Liver (tissue), 9 donors: ENCODE measurements around the gene ULK3. TPM values are rescaled to one million over a fixed set of nuclear protein-coding genes. Genes with fewer than 3 reads are reported as not detected.
A peak's percentile ranks its signal among the peaks of the same experiment; 100 is the strongest.

ENCODE experiments used
- DNase-seq: peaks from one replicate; pipeline ENCODE4 v3.0.0-alpha.2; 2017; ENCODE audit warnings: low spot score
- H3K27ac ChIP-seq, 2 donors: one replicate each; pipeline ENCODE4 v1.7.0; 2013; ENCODE audit warnings: inconsistent platforms in 2 of 2, low read length in 2 of 2, control low read depth in 1 of 2, low read depth in 1 of 2, mild to moderate bottlenecking in 1 of 2
- H3K27me3 ChIP-seq, 4 donors: one replicate each; pipeline versions ENCODE4 v1.6.1 to v1.7.0; 2013; ENCODE audit warnings: low read length in 3 of 4, inconsistent platforms in 1 of 4, mild to moderate bottlenecking in 1 of 4, moderate library complexity in 1 of 4; ENCODE audit not compliant: control insufficient read depth in 4 of 4, insufficient read depth in 4 of 4
- H3K36me3 ChIP-seq, 4 donors: one replicate each; pipeline versions ENCODE4 v1.6.1 to v1.7.0; 2013; ENCODE audit warnings: low read length in 3 of 4, mild to moderate bottlenecking in 3 of 4, low read depth in 1 of 4, moderate library complexity in 1 of 4; ENCODE audit not compliant: control insufficient read depth in 4 of 4, insufficient read depth in 3 of 4
- H3K4me1 ChIP-seq, 4 donors: one replicate each; pipeline versions ENCODE4 v1.6.1 to v1.7.0; 2013; ENCODE audit warnings: low read length in 3 of 4, mild to moderate bottlenecking in 3 of 4, moderate library complexity in 1 of 4; ENCODE audit not compliant: control insufficient read depth in 4 of 4, insufficient read depth in 4 of 4
- H3K4me3 ChIP-seq, 3 donors: one replicate each; pipeline versions ENCODE4 v1.6.1 to v1.7.0; 2013; ENCODE audit warnings: low read length in 3 of 3, control low read depth in 1 of 3, low read depth in 1 of 3, mild to moderate bottlenecking in 1 of 3
- H3K9ac ChIP-seq, 2 donors: one replicate each; pipeline ENCODE4 v1.7.0; 2013; ENCODE audit warnings: low read length in 2 of 2, mild to moderate bottlenecking in 2 of 2, moderate library complexity in 2 of 2, control low read depth in 1 of 2, low read depth in 1 of 2
- H3K9me3 ChIP-seq, 4 donors: one replicate each; pipeline versions ENCODE4 v1.6.1 to v1.7.0; 2013; ENCODE audit warnings: low read length in 3 of 4; ENCODE audit not compliant: control insufficient read depth in 4 of 4
- ATF3 ChIP-seq: IDR thresholded peaks from 2 replicates; pipeline ENCODE4 v1.6.1; 2016; ENCODE audit warnings: antibody characterized with exemption
- EGR1 ChIP-seq, 2 donors: IDR thresholded peaks; 2 replicates each; pipeline ENCODE4 v1.6.1; 2016 to 2018; ENCODE audit warnings: antibody characterized with exemption in 2 of 2, low read depth in 2 of 2
- FOXA1 ChIP-seq: IDR thresholded peaks from 2 replicates; pipeline ENCODE4 v1.6.1; 2016; ENCODE audit warnings: antibody characterized with exemption
- FOXA2 ChIP-seq: IDR thresholded peaks from 2 replicates; pipeline ENCODE4 v1.6.1; 2016; ENCODE audit warnings: antibody characterized with exemption
- HNF4A ChIP-seq, 2 donors: conservative IDR thresholded peaks; 2 replicates each; pipeline ENCODE4 v1.6.1; 2016; ENCODE audit warnings: antibody characterized with exemption in 2 of 2, mild to moderate bottlenecking in 2 of 2
- HNF4G ChIP-seq: IDR thresholded peaks from 2 replicates; pipeline ENCODE4 v1.6.1; 2016; ENCODE audit warnings: antibody characterized with exemption
- JUND ChIP-seq, 2 donors: IDR thresholded peaks; 2 replicates each; pipeline ENCODE4 v1.6.1; 2016; ENCODE audit warnings: antibody characterized with exemption in 2 of 2
- MAX ChIP-seq: IDR thresholded peaks from 2 replicates; pipeline ENCODE4 v1.6.1; 2016; ENCODE audit warnings: antibody characterized with exemption
- NR2F2 ChIP-seq: IDR thresholded peaks from 2 replicates; pipeline ENCODE4 v1.6.1; 2016; ENCODE audit warnings: antibody characterized with exemption
- RAD21 ChIP-seq, 2 donors: IDR thresholded peaks; 2 replicates each; pipeline ENCODE4 v1.6.1; 2016; ENCODE audit warnings: antibody characterized with exemption in 2 of 2, mild to moderate bottlenecking in 2 of 2
- REST ChIP-seq: IDR thresholded peaks from 2 replicates; pipeline ENCODE4 v1.6.1; 2016; ENCODE audit warnings: antibody characterized with exemption, mild to moderate bottlenecking
- RXRA ChIP-seq, 2 donors: IDR thresholded peaks; 2 replicates each; pipeline ENCODE4 v1.6.1; 2017 to 2018; ENCODE audit warnings: antibody characterized with exemption in 2 of 2, mild to moderate bottlenecking in 1 of 2
- TAF1 ChIP-seq: conservative IDR thresholded peaks from 2 replicates; pipeline ENCODE4 v1.6.1; 2016; ENCODE audit warnings: antibody characterized with exemption, mild to moderate bottlenecking
- YY1 ChIP-seq: IDR thresholded peaks from 2 replicates; pipeline ENCODE4 v1.6.1; 2016; ENCODE audit warnings: antibody characterized with exemption, mild to moderate bottlenecking
- ZBTB33 ChIP-seq: IDR thresholded peaks from 2 replicates; pipeline ENCODE4 v1.6.1; 2016; ENCODE audit warnings: antibody characterized with exemption
- WGBS: extraction: QIAGEN DNeasy Blood & Tissue Kit; methylation state at CpG from one replicate; pipeline ENCODE4 v1.1.7; 2013; 5-methylcytosine and 5-hydroxymethylcytosine counted together
- polyA plus RNA-seq, 2 donors: library from polyadenylated mRNA; stranded (reverse) in 1 of 2; unstranded in 1 of 2; fragments of 200-250 nt in 1 of 2; fragments of >200 nt in 1 of 2; fragmentation: Nextera tagmentation in 1 of 2; extraction: Ambion mirVana in 1 of 2; gene quantifications; one replicate each; pipeline versions ENCODE4 v1.2.1 to v1.2.3, GENCODE V29; 2013 to 2015
- total RNA-seq, 2 donors: library from RNA; depleted of rRNA; stranded (reverse); fragments of >200 nt; gene quantifications; one replicate each; pipeline ENCODE4 v1.2.3, GENCODE V29; 2014
- donor health status: healthy.
- donor health status: healthy.
- donor health status: healthy.
- donor health status: healthy.
- donor health status: healthy.

Gene ULK3
- total and polyA plus RNA-seq, 4 donors: 13.1 to 35.5 (median 21.4) TPM

- Histone ChIP-seq H3K4me3 (no peak within 1 kb of the TSS), H3K9ac (no peak within 1 kb of the TSS), H3K4me1 (peaks cover 0 to 1% (median 0%) of the 10 kb centered on the region in 4 donors), H3K27me3 (peaks cover 0 to 3% (median 1%) of the 10 kb centered on the region in 4 donors), H3K27ac (no peak within 1 kb of the TSS), H3K36me3 (no peaks in the 10 kb centered on the region), H3K9me3 (no peaks in the 10 kb centered on the region)
- 9% methylated on average over 44 of the region's 44 CpGs for WGBS
- DNase-seq: peak; percentile 67
- peak; percentile 97 for TF ChIP-seq REST
- TF ChIP-seq RXRA (IDR thresholded peaks at IDR 0.05): no peak
These were observed 16.6 kb downstream of the ULK3 start, which contains the start of gene CPLX3 for GRCh38 chr15:74826364-74826819. CPLX3 (plus strand) TSS chr15:74826627; CDS start chr15:74826704, 77 bp downstream.

GRCh38 chr15:74825866-74826265, 17.1 kb downstream of the ULK3 start:
- Histone ChIP-seq H3K36me3 (no peaks in the 10 kb centered on the region), H3K9me3 (no peaks in the 10 kb centered on the region), H3K4me1 (peaks cover 0 to 1% (median 0%) of the 10 kb centered on the region in 4 donors), H3K27me3 (peaks cover 0 to 3% (median 1%) of the 10 kb centered on the region in 4 donors), H3K4me3 (no peak overlapping the region), H3K27ac (no peak overlapping the region), H3K9ac (no peak overlapping the region)
- 62% methylated on average over 10 of the region's 10 CpGs for WGBS
- no peak for DNase-seq
- TF ChIP-seq FOXA1 (no peak), JUND (IDR thresholded peaks at IDR 0.05) (no peak), HNF4A (conservative IDR thresholded peaks at IDR 0.05) (no peak), ATF3 (no peak), ZBTB33 (no peak), EGR1 (IDR thresholded peaks at IDR 0.05; ENCODE audit: low read depth in 2 of 2) (no peak), FOXA2 (no peak), YY1 (no peak), TAF1 (no peak), MAX (no peak), NR2F2 (no peak), RAD21 (IDR thresholded peaks at IDR 0.05) (no peak), HNF4G (no peak), REST (no peak)
